Motor neuron (in vitro differentiated cells): ENCODE data around the gene MRPL37. TPM values are rescaled to one million over a fixed set of nuclear protein-coding genes. Genes with fewer than 3 reads are reported as not detected.
"Not testable (repeated sequence)": the region's sequence is repeated elsewhere in the genome, so short reads cannot be mapped to it uniquely, and the experiment has no call there.

Source experiments
- ATAC-seq, 8 experiments: fragments of 200-7000 bp; cut with Tn5 transposase; replicated peaks in 6 of 8; 2 replicates each; pipeline ENCODE4 v1.8.0; 2021; ENCODE audit warnings: mild to moderate bottlenecking in 8 of 8, moderate library complexity in 8 of 8
- H3K27ac ChIP-seq, 2 donors: fragments of 250-450 bp; sonication (Bioruptor Pico); 2 replicates each; pipeline ENCODE4 v1.9.0; 2021; ENCODE audit warnings: antibody characterized with exemption in 2 of 2, mild to moderate bottlenecking in 2 of 2, moderate library complexity in 1 of 2
- H3K4me1 ChIP-seq, 2 donors: fragments of 250-450 bp; sonication (Bioruptor Pico); replicated peaks in 1 of 2; 2 replicates each; pipeline ENCODE4 v1.6.1; 2021; ENCODE audit warnings: antibody characterized with exemption in 2 of 2, mild to moderate bottlenecking in 2 of 2, moderate library complexity in 1 of 2
- H3K4me3 ChIP-seq, 5 donors: fragments of 250-450 bp; sonication (Bioruptor Pico); 2 replicates each; pipeline ENCODE4 v1.9.0; 2021; ENCODE audit warnings: antibody characterized with exemption in 5 of 5, mild to moderate bottlenecking in 5 of 5, moderate library complexity in 4 of 5
- WGBS, 10 experiments: fragments of 450-650 bp; shearing (Covaris generic); methylation state at CpG; one replicate each; pipeline ENCODE4 v1.0.0; 2022; 5-methylcytosine and 5-hydroxymethylcytosine counted together
- in situ Hi-C, 9 experiments: fragments of 400-800 bp; cut with MboI; loops; one replicate each; pipeline ENCODE4 v1.15.0; 2021; ENCODE audit warnings: low sequenced_read_pairs in 9 of 9, low pct_unique_long_range_greater_than_20kb in 2 of 9; ENCODE audit not compliant: unreplicated experiment in 9 of 9
- total RNA-seq, 8 experiments: library from RNA; unstranded; fragments of 300-600 nt; gene quantifications; 2 replicates each; pipeline versions ENCODE4 v1.2.3 to v1.2.4, GENCODE V29; 2022

Gene MRPL37
- total RNA-seq, 8 experiments from 2014 or later = 49.7 to 101 (median 78.5) TPM

GRCh38 chr1:54225986-54226559, 26.1 kb downstream of the MRPL37 start:
- Histone ChIP-seq H3K4me3 (no peak overlapping the region), H3K27ac (no peak overlapping the region), H3K4me1 (peaks cover 7 to 21% of the 10 kb centered on the region in 2 donors)
- ATAC-seq = no peak
- in situ Hi-C loops = no loop called here
- 35 to 74% (median 65%) methylated on average over 1 to 13 of the region's 20 CpGs; no CpG with 5 or more reads in 1 of the 10 experiments for WGBS, 10 experiments

- peak in 7 of 8 experiments; percentile 49 to 96 (median 91) for ATAC-seq
- Histone ChIP-seq H3K4me1 (peaks cover 7 to 21% of the 10 kb centered on the region in 2 donors), H3K27ac (no peak overlapping the region), H3K4me3 (no peak overlapping the region)
- WGBS, 10 experiments = 100% methylated on average over 2 of the region's 8 CpGs; no CpG with 5 or more reads in 8 of the 10 experiments
- in situ Hi-C loops = no loop called here
Observed at GRCh38 chr1:54227091-54227602, 27.2 kb downstream of the MRPL37 start.

- H3K4me1 ChIP-seq = peaks cover 7 to 21% of the 10 kb centered on the region in 2 donors
- no peak overlapping the region for H3K4me3 ChIP-seq
- 25 to 80% (median 49%) methylated on average over 1 to 11 of the region's 17 CpGs; no CpG with 5 or more reads in 2 of the 10 experiments for WGBS, 10 experiments
- H3K27ac ChIP-seq = no peak overlapping the region
- peak in 3 of 8 experiments; percentile 9 to 26 (median 24) for ATAC-seq
- in situ Hi-C loops = no loop called here
Observed at GRCh38 chr1:54227891-54228310, 27.9 kb downstream of the MRPL37 start.

GRCh38 chr1:54228638-54229079, 28.7 kb downstream of the MRPL37 start:
- Histone ChIP-seq H3K4me3 (no peak overlapping the region), H3K4me1 (peaks cover 7 to 21% of the 10 kb centered on the region in 2 donors), H3K27ac (no peak overlapping the region)
- in situ Hi-C loops = no loop called here
- 40 to 100% (median 91%) methylated on average over 1 to 5 of the region's 13 CpGs; no CpG with 5 or more reads in 6 of the 10 experiments for WGBS, 10 experiments
- ATAC-seq = no peak

GRCh38 chr1:54229281-54229891, 29.4 kb downstream of the MRPL37 start:
- peak in 3 of 8 experiments; percentile 11 to 76 (median 54) for ATAC-seq
- Histone ChIP-seq H3K27ac (no peak overlapping the region), H3K4me1 (peaks cover 7 to 18% of the 10 kb centered on the region in 2 donors), H3K4me3 (no peak overlapping the region)
- in situ Hi-C loops = no loop called here
- WGBS, 10 experiments = 20 to 100% (median 77%) methylated on average over 1 to 8 of the region's 11 CpGs; no CpG with 5 or more reads in 3 of the 10 experiments

GRCh38 chr1:54230507-54231339, 30.8 kb downstream of the MRPL37 start:
- in situ Hi-C loops = no loop called here
- Histone ChIP-seq H3K4me3 (no peak overlapping the region), H3K27ac (no peak overlapping the region), H3K4me1 (peaks cover 7 to 18% of the 10 kb centered on the region in 2 donors)
- WGBS, 10 experiments = 30 to 94% (median 83%) methylated on average over 8 to 15 of the region's 15 CpGs
- peak in 3 of 8 experiments; percentile 14 to 62 (median 35) for ATAC-seq

- H3K4me1 ChIP-seq, ATAC-seq, in situ Hi-C loops, H3K4me3 ChIP-seq, H3K27ac ChIP-seq: not testable (repeated sequence)
- whole genome bisulfite sequencing, 10 experiments = no CpG with 5 or more reads among the region's 33 CpGs
Observed at GRCh38 chr1:54233196-54233595, 33.2 kb downstream of the MRPL37 start.

GRCh38 chr1:54234284-54234683, 34.3 kb downstream of the MRPL37 start:
- H3K4me1 ChIP-seq = no peaks in the 10 kb centered on the region
- 40 to 100% (median 58%) methylated on average over 1 to 2 of the region's 2 CpGs; no CpG with 5 or more reads in 3 of the 10 experiments for WGBS, 10 experiments
- no peak overlapping the region for H3K27ac ChIP-seq
- in situ Hi-C loops = no loop called here
- no peak for ATAC-seq
- no peak overlapping the region for H3K4me3 ChIP-seq

GRCh38 chr1:54237586-54237985, 37.6 kb downstream of the MRPL37 start:
- H3K27ac ChIP-seq = no peak overlapping the region
- ATAC-seq = no peak

GRCh38 chr1:54238353-54239034, 38.5 kb downstream of the MRPL37 start:
- no peak for ATAC-seq
- WGBS, 10 experiments = 20 to 87% (median 86%) methylated on average over 1 to 7 of the region's 12 CpGs; no CpG with 5 or more reads in 5 of the 10 experiments
- H3K4me1 ChIP-seq = no peaks in the 10 kb centered on the region
- no peak overlapping the region for H3K4me3 ChIP-seq
- in situ Hi-C loops = no loop called here
- no peak overlapping the region for H3K27ac ChIP-seq

More at GRCh38 chr1:54237586-54237985, 37.6 kb downstream of the MRPL37 start:
- in situ Hi-C loops = no loop called here
- Histone ChIP-seq H3K4me1 (no peaks in the 10 kb centered on the region), H3K4me3 (no peak overlapping the region)
- 60 to 100% (median 87%) methylated on average over 2 to 10 of the region's 10 CpGs; no CpG with 5 or more reads in 1 of the 10 experiments for WGBS, 10 experiments

- Histone ChIP-seq H3K4me3 (no peak overlapping the region), H3K4me1 (no peaks in the 10 kb centered on the region), H3K27ac (no peak overlapping the region)
- in situ Hi-C loops = no loop called here
- WGBS, 10 experiments = 29 to 94% (median 79%) methylated on average over 2 to 5 of the region's 5 CpGs; no CpG with 5 or more reads in 2 of the 10 experiments
- ATAC-seq = no peak
Observed at GRCh38 chr1:54239035-54239383, 39.0 kb downstream of the MRPL37 start.

- peak in 6 of 8 experiments; percentile 85 to 96 (median 94) for ATAC-seq
- H3K27ac ChIP-seq = no peak overlapping the region
Observed at GRCh38 chr1:54239631-54240031, 39.7 kb downstream of the MRPL37 start.

More at GRCh38 chr1:54239631-54240031, 39.7 kb downstream of the MRPL37 start:
- in situ Hi-C loops = no loop called here
- H3K4me3 ChIP-seq = no peak overlapping the region
- H3K4me1 ChIP-seq = no peaks in the 10 kb centered on the region
- 55 to 100% (median 81%) methylated on average over 1 to 8 of the region's 10 CpGs; no CpG with 5 or more reads in 4 of the 10 experiments for WGBS, 10 experiments
